GM21737 (cell line): ENCODE measurements around the gene HHIP.
"Not testable (repeated sequence)": the region's sequence is repeated elsewhere in the genome, so short reads cannot be mapped to it uniquely, and the experiment has no call there.

Source experiments
- ATAC-seq: cut with Tn5 transposase; IDR thresholded peaks from one replicate; pipeline ENCODE4 v1.9.1; 2021; ENCODE audit warnings: mild to moderate bottlenecking, moderate library complexity; ENCODE audit not compliant: unreplicated experiment

The HHIP gene

GRCh38 chr4:144739511-144740033 lies 93.6 kb downstream of the HHIP start:
- ATAC-seq: no peak

- ATAC-seq: no peak
Measured at GRCh38 chr4:144740316-144740715, 94.4 kb downstream of the HHIP start.

GRCh38 chr4:144748814-144749555 lies 103.0 kb downstream of the HHIP start:
- no peak for ATAC-seq

- ATAC-seq: no peak
Measured at GRCh38 chr4:144750348-144750747, 104.4 kb downstream of the HHIP start.

GRCh38 chr4:144754562-144755410 lies 108.8 kb downstream of the HHIP start:
- ATAC-seq: no peak

- ATAC-seq: no peak
Measured at GRCh38 chr4:144757969-144758368, 112.0 kb downstream of the HHIP start.

- ATAC-seq: not testable (repeated sequence)
Measured at GRCh38 chr4:144768809-144769208, 122.9 kb downstream of the HHIP start.

- no peak for ATAC-seq
Measured at GRCh38 chr4:144778364-144778763, 132.4 kb downstream of the HHIP start.

GRCh38 chr4:144782345-144782744 lies 136.4 kb downstream of the HHIP start:
- no peak for ATAC-seq

- ATAC-seq: no peak
Measured at GRCh38 chr4:144785961-144786360, 140.0 kb downstream of the HHIP start.

GRCh38 chr4:144787365-144788258 lies 141.7 kb downstream of the HHIP start:
- no peak for ATAC-seq

- ATAC-seq: no peak
Measured at GRCh38 chr4:144788469-144788868, 142.5 kb downstream of the HHIP start.

- not testable (repeated sequence) for ATAC-seq
Measured at GRCh38 chr4:144791933-144792332, 146.0 kb downstream of the HHIP start.
